ENCODE measurements around the gene NPSR1. TPM values are rescaled to one million over a fixed set of nuclear protein-coding genes. Genes with fewer than 3 reads are reported as not detected.

The NPSR1 gene
- total RNA-seq, 1 donor from 2014 or later, result not detected

DNA sequence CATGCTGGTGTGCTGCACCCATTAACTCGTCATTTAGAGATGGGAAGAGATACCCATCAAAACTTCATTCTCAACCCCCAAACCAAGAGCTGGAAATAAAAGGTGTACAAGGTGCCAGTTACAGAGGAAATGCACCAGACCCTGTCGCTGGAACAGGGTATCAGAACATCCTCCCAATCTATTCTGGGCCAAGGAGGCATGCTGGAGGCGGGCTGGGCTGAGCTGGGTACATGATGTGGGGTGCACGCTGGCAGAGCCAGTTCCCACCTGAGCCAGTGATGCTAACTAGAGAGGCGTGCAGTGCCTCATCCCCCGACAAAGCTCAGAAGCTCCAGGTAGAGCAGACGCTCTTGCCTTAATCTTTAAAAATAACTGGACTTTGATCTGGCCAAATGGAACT is 70.1 kb downstream of the NPSR1 start:
- no peak overlapping the region for H3K27ac ChIP-seq (ENCODE audit: low read depth, low read length)
- Mint-ChIP-seq H3K36me3 (ENCODE audit: low read depth, unreplicated experiment) (no peaks in the 10 kb centered on the region), H3K27me3 (ENCODE audit: low read depth, unreplicated experiment) (no peaks in the 10 kb centered on the region), H3K4me1 (ENCODE audit: low read depth, unreplicated experiment) (no peaks in the 10 kb centered on the region), H3K9me3 (ENCODE audit: unreplicated experiment) (no peaks in the 10 kb centered on the region), H3K4me3 (ENCODE audit: unreplicated experiment) (no peak overlapping the region), H3K27ac (ENCODE audit: unreplicated experiment) (no peak overlapping the region)
- H3K9me3 ChIP-seq (ENCODE audit: insufficient read depth, low read depth, low read length), result no peaks in the 10 kb centered on the region
- H3K36me3 ChIP-seq (ENCODE audit: insufficient read depth, low read length), result no peaks in the 10 kb centered on the region
- no peak overlapping the region for H3K9ac ChIP-seq (ENCODE audit: low read length)
- no peak for DNase-seq (ENCODE audit: low read depth)
- H3K4me1 ChIP-seq (ENCODE audit: insufficient read depth, low read length), result no peaks in the 10 kb centered on the region
- FAIRE-seq, result no peak
- no peaks in the 10 kb centered on the region for H4K20me1 ChIP-seq (ENCODE audit: insufficient read depth, low read length)
- no peak overlapping the region for H3K4me2 ChIP-seq (ENCODE audit: low read length)
- TF ChIP-seq EZH2 (IDR thresholded peaks at IDR 0.05; ENCODE audit: insufficient read depth, low read length), result no peak
- TF ChIP-seq, protein P1, sequence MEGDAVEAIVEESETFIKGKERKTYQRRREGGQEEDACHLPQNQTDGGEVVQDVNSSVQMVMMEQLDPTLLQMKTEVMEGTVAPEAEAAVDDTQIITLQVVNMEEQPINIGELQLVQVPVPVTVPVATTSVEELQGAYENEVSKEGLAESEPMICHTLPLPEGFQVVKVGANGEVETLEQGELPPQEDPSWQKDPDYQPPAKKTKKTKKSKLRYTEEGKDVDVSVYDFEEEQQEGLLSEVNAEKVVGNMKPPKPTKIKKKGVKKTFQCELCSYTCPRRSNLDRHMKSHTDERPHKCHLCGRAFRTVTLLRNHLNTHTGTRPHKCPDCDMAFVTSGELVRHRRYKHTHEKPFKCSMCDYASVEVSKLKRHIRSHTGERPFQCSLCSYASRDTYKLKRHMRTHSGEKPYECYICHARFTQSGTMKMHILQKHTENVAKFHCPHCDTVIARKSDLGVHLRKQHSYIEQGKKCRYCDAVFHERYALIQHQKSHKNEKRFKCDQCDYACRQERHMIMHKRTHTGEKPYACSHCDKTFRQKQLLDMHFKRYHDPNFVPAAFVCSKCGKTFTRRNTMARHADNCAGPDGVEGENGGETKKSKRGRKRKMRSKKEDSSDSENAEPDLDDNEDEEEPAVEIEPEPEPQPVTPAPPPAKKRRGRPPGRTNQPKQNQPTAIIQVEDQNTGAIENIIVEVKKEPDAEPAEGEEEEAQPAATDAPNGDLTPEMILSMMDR (IDR thresholded peaks at IDR 0.05; ENCODE audit: insufficient read depth, low read depth, low read length), result no peak
- no peaks in the 10 kb centered on the region for H3K79me2 ChIP-seq (ENCODE audit: insufficient read depth, low read length)
- no peak overlapping the region for H2AFZ ChIP-seq (ENCODE audit: low read depth, low read length)
- H3K4me3 ChIP-seq (ENCODE audit: insufficient read depth, low read depth, low read length), result no peak overlapping the region
- no peaks in the 10 kb centered on the region for H3K27me3 ChIP-seq (ENCODE audit: insufficient read depth, low read length)

DNA sequence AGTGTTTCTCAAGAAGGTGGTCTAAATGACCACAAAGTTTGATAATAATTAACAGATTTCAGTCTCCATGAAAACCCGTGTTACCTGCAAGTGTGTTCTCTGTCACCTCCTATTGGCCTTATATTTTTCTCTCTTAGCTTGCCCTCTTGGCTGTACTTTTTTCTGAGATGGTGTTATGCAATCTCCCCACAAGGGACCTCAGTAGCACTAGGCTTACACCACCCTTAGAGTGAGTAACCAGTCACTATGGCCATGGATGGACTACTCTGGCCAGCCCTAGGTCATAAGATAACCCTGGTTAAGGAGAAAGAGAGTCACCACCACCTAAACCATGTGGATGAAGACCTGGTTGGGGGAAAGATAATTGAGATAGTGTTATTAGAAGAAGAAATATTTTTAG is 76.8 kb downstream of the NPSR1 start:
- TF ChIP-seq, protein P1 (IDR thresholded peaks at IDR 0.05; ENCODE audit: insufficient read depth, low read depth, low read length), result no peak
- TF ChIP-seq EZH2 (IDR thresholded peaks at IDR 0.05; ENCODE audit: insufficient read depth, low read length), result no peak
- peak overlapping the region; percentile 8 for H3K4me3 Mint-ChIP-seq (ENCODE audit: unreplicated experiment)
- Histone ChIP-seq H3K4me1 (ENCODE audit: insufficient read depth, low read length) (no peaks in the 10 kb centered on the region), H3K27ac (ENCODE audit: low read depth, low read length) (no peak overlapping the region), H3K9me3 (ENCODE audit: insufficient read depth, low read depth, low read length) (no peaks in the 10 kb centered on the region), H3K36me3 (ENCODE audit: insufficient read depth, low read length) (no peaks in the 10 kb centered on the region), H2AFZ (ENCODE audit: low read depth, low read length) (no peak overlapping the region), H3K9ac (ENCODE audit: low read length) (no peak overlapping the region), H3K4me2 (ENCODE audit: low read length) (no peak overlapping the region), H3K27me3 (ENCODE audit: insufficient read depth, low read length) (no peaks in the 10 kb centered on the region), H4K20me1 (ENCODE audit: insufficient read depth, low read length) (no peaks in the 10 kb centered on the region), H3K4me3 (ENCODE audit: insufficient read depth, low read depth, low read length) (no peak overlapping the region), H3K79me2 (ENCODE audit: insufficient read depth, low read length) (no peaks in the 10 kb centered on the region)
- FAIRE-seq (no peak), DNase-seq (ENCODE audit: low read depth) (no peak)
- no peaks in the 10 kb centered on the region for H3K36me3 Mint-ChIP-seq (ENCODE audit: low read depth, unreplicated experiment)
- H3K9me3 Mint-ChIP-seq (ENCODE audit: unreplicated experiment), result no peaks in the 10 kb centered on the region
- H3K27ac Mint-ChIP-seq (ENCODE audit: unreplicated experiment), result no peak overlapping the region
- no peaks in the 10 kb centered on the region for H3K27me3 Mint-ChIP-seq (ENCODE audit: low read depth, unreplicated experiment)
- H3K4me1 Mint-ChIP-seq (ENCODE audit: low read depth, unreplicated experiment), result no peaks in the 10 kb centered on the region

DNA sequence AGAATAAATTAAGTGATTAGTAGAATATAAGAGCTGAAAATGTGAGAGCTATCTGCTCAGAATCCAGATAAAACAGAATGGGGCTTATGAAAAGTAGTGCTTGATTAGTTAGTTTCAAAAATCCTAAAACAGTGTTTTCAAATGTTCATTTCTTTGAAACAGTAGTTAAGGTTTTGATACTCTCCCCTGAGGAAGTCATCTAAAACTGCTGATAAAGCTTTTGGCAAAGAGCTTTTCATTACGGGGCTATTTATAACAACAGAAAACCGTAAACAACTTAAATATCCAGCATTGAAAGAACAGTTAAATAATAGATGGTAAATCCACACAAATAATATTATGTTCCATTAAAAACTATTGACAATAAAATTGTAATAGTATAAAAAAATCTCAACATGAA is 77.5 kb downstream of the NPSR1 start:
- H3K79me2 ChIP-seq (ENCODE audit: insufficient read depth, low read length), result no peaks in the 10 kb centered on the region

More for the DNA sequence above, 77.5 kb downstream of the NPSR1 start:
- Histone ChIP-seq H3K27ac (ENCODE audit: low read depth, low read length) (no peak overlapping the region), H3K9me3 (ENCODE audit: insufficient read depth, low read depth, low read length) (no peaks in the 10 kb centered on the region), H3K9ac (ENCODE audit: low read length) (no peak overlapping the region), H3K4me3 (ENCODE audit: insufficient read depth, low read depth, low read length) (no peak overlapping the region), H4K20me1 (ENCODE audit: insufficient read depth, low read length) (no peaks in the 10 kb centered on the region), H2AFZ (ENCODE audit: low read depth, low read length) (no peak overlapping the region), H3K4me2 (ENCODE audit: low read length) (no peak overlapping the region), H3K36me3 (ENCODE audit: insufficient read depth, low read length) (no peaks in the 10 kb centered on the region), H3K4me1 (ENCODE audit: insufficient read depth, low read length) (no peaks in the 10 kb centered on the region), H3K27me3 (ENCODE audit: insufficient read depth, low read length) (no peaks in the 10 kb centered on the region)
- Mint-ChIP-seq H3K4me1 (ENCODE audit: low read depth, unreplicated experiment) (no peaks in the 10 kb centered on the region), H3K9me3 (ENCODE audit: unreplicated experiment) (peaks cover 1% of the 10 kb centered on the region), H3K4me3 (ENCODE audit: unreplicated experiment) (no peak overlapping the region), H3K27me3 (ENCODE audit: low read depth, unreplicated experiment) (no peaks in the 10 kb centered on the region), H3K36me3 (ENCODE audit: low read depth, unreplicated experiment) (no peaks in the 10 kb centered on the region), H3K27ac (ENCODE audit: unreplicated experiment) (no peak overlapping the region)
- FAIRE-seq (no peak), DNase-seq (ENCODE audit: low read depth) (no peak)
- TF ChIP-seq EZH2 (IDR thresholded peaks at IDR 0.05; ENCODE audit: insufficient read depth, low read length), result no peak
- TF ChIP-seq, protein P1 (IDR thresholded peaks at IDR 0.05; ENCODE audit: insufficient read depth, low read depth, low read length), result no peak

All from astrocyte (in vitro differentiated cells and primary cell).